ENCODE measurements around the gene MT4.

GRCh38 chr16:56589141-56590039 is 24.5 kb downstream of the MT4 start, which contains the start of gene MT3:
- TF ChIP-seq CTCF (IDR thresholded peaks at IDR 0.05) (no peak), POLR2A (IDR thresholded peaks at IDR 0.05) (no peak)

Data from heart left ventricle (tissue), 13 donors.